K562 (cell line): ENCODE data around the gene TINCR. TPM values are rescaled to one million over a fixed set of nuclear protein-coding genes. Genes with fewer than 3 reads are reported as not detected.

Experiments used
- ATAC-seq: fragments of 200-7000 bp; cut with Tn5 transposase; 3 replicates; pipeline ENCODE4 v1.9.1; 2020; ENCODE audit warnings: moderate library complexity
- BruUV-seq: library from RNA; stranded (reverse); fragments of 400-500 nt; replicated peaks from 2 replicates; lab custom pipeline; 2021; lab: Mats Ljungman, UMichigan
- CTCF ChIA-PET: fragments of 300-600 bp; formaldehyde crosslinking; extraction: SDS; loops from one replicate; lab custom pipeline; 2021; ENCODE audit warnings: low intra/inter-chr PET ratio; lab: Yijun Ruan, JAX
- POLR2A ChIA-PET: fragments of 300-600, 350-650 bp; sonication (Branson Sonifier 250); formaldehyde crosslinking; extraction: SDS; loops from one replicate; lab custom pipeline; 2021; ENCODE audit warnings: antibody characterized with exemption, inconsistent platforms; lab: Yijun Ruan, JAX
- DNase-seq, 4 experiments: peaks; one replicate each; pipeline versions ENCODE4 v3.0.0 to v3.0.0-alpha.2; 2011 to 2018; ENCODE audit warnings: low spot score in 3 of 4, mixed read lengths in 3 of 4; ENCODE audit errors: extremely low read depth in 1 of 4
- FAIRE-seq: peaks from 2 replicates; lab custom pipeline; 2011; peaks lifted over from hg19 to GRCh38; lab: Jason Lieb, UNC
- H2AFZ ChIP-seq: 2 replicates; pipeline ENCODE4 v1.6.0; 2011; ENCODE audit warnings: low read depth, low read length, control low read depth, inconsistent platforms
- H3K27ac ChIP-seq: fragments of 200-600 bp; 3 replicates; pipeline ENCODE4 v1.8.0; 2011; ENCODE audit warnings: low read depth, mild to moderate bottlenecking, control low read depth, inconsistent platforms, low read length, moderate library complexity, mixed read lengths; ENCODE audit errors: extremely low read depth
- H3K27me3 ChIP-seq, 2 experiments: fragments of 300-600 bp in 1 of 2; 2 replicates in 1 of 2; 3 replicates in 1 of 2; pipeline versions ENCODE4 v1.6.0 to v1.8.0; 2011; ENCODE audit warnings: inconsistent platforms in 2 of 2, low read length in 2 of 2, mild to moderate bottlenecking in 1 of 2, mixed read lengths in 1 of 2, moderate library complexity in 1 of 2; ENCODE audit not compliant: control insufficient read depth in 2 of 2, insufficient read depth in 2 of 2
- H3K36me3 ChIP-seq: fragments of 300-600 bp; 3 replicates; pipeline ENCODE4 v1.8.0; 2011; ENCODE audit warnings: mild to moderate bottlenecking, low read length, inconsistent platforms; ENCODE audit not compliant: control insufficient read depth, insufficient read depth
- H3K4me1 ChIP-seq, 2 experiments: fragments of 200-600 bp in 1 of 2; replicated peaks in 1 of 2; 2 replicates in 1 of 2; 3 replicates in 1 of 2; pipeline versions ENCODE4 v1.5.1 to v1.8.0; 2011; ENCODE audit warnings: inconsistent platforms in 2 of 2, low read length in 2 of 2, mild to moderate bottlenecking in 1 of 2, mixed read lengths in 1 of 2, moderate library complexity in 1 of 2; ENCODE audit not compliant: control insufficient read depth in 2 of 2, insufficient read depth in 2 of 2
- H3K4me2 ChIP-seq: 2 replicates; pipeline ENCODE4 v1.6.1; 2011; ENCODE audit warnings: low read length, control low read depth, inconsistent platforms, mixed read lengths; ENCODE audit not compliant: insufficient read depth
- H3K4me3 ChIP-seq: fragments of 200-600 bp; sonication (generic), shearing (Covaris generic); 2 replicates; pipeline ENCODE4 v1.5.1; 2016; ENCODE audit warnings: control low read depth, inconsistent platforms
- H3K79me2 ChIP-seq: fragments of 200-600 bp; 3 replicates; pipeline ENCODE4 v1.8.0; 2011; ENCODE audit warnings: low read length, inconsistent platforms; ENCODE audit not compliant: control insufficient read depth, insufficient read depth
- H3K9ac ChIP-seq, 2 experiments: 2 replicates each; pipeline versions ENCODE4 v1.6.0 to v1.6.1; 2011; ENCODE audit warnings: low read depth in 2 of 2, low read length in 2 of 2, control low read depth in 1 of 2, inconsistent platforms in 1 of 2, mild to moderate bottlenecking in 1 of 2, mixed read lengths in 1 of 2; ENCODE audit not compliant: insufficient read depth in 1 of 2
- H3K9me1 ChIP-seq: one replicate; pipeline ENCODE4 v1.6.0; 2011; ENCODE audit warnings: inconsistent platforms, mild to moderate bottlenecking, low read length, moderate library complexity; ENCODE audit not compliant: control insufficient read depth, insufficient read depth
- H3K9me3 ChIP-seq: replicated peaks from 2 replicates; pipeline ENCODE4 v1.5.1; 2011; ENCODE audit warnings: low read depth, low read length, inconsistent platforms; ENCODE audit not compliant: control insufficient read depth, insufficient read depth
- H4K20me1 ChIP-seq: replicated peaks from 2 replicates; pipeline ENCODE4 v1.6.1; 2011; ENCODE audit warnings: low read length, inconsistent platforms, mixed read lengths; ENCODE audit not compliant: control insufficient read depth, insufficient read depth
- MEF2D ChIP-seq: conservative IDR thresholded peaks from 2 replicates; pipeline ENCODE4 v1.6.1; 2016; ENCODE audit warnings: low read depth, missing genetic modification characterization, missing compliant biosample characterization
- RB1 ChIP-seq: fragments of 450-650 bp; IDR thresholded peaks from 2 replicates; pipeline ENCODE4 v1.6.1; 2017; ENCODE audit warnings: low read depth, mild to moderate bottlenecking
- RBM22 ChIP-seq: fragments of 200-400 bp; formaldehyde crosslinking; IDR thresholded peaks from 2 replicates; pipeline ENCODE4 v1.6.1; 2018; ENCODE audit warnings: low read length, low read depth; ENCODE audit not compliant: poor library complexity, severe bottlenecking
- RBM25 ChIP-seq: fragments of 200-400 bp; formaldehyde crosslinking; IDR thresholded peaks from 2 replicates; pipeline ENCODE4 v1.6.1; 2018; ENCODE audit warnings: low read length, low read depth, moderate library complexity; ENCODE audit not compliant: severe bottlenecking
- ZNF764 ChIP-seq: fragments of 250-450 bp; sonication (Bioruptor Pico); IDR thresholded peaks from 2 replicates; pipeline ENCODE4 v1.4.0; 2020; ENCODE audit warnings: low read depth, mild to moderate bottlenecking, moderate library complexity
- WGBS: fragments of 100-300 bp; shearing (Covaris generic); methylation state at CpG from one replicate; pipeline ENCODE4 v1.1.6; 2016; ENCODE audit warnings: low coverage, mixed read lengths; ENCODE audit not compliant: insufficient coverage; ENCODE audit errors: missing lambda C conversion rate; 5-methylcytosine and 5-hydroxymethylcytosine counted together
- in situ Hi-C: fragments of 300-500 bp; cut with MboI; formaldehyde crosslinking; loops from 4 replicates; pipeline ENCODE4 v1.15.0; 2018; ENCODE audit warnings: inconsistent platforms, mixed read lengths
- intact Hi-C: fragments of 100-400 bp; cut with micrococcal nuclease; formaldehyde crosslinking; loops from 2 replicates; pipeline ENCODE4 v1.14.2; 2022
- polyA plus RNA-seq, 8 experiments: library from polyadenylated mRNA; depleted of rRNA in 4 of 8; stranded (reverse) in 5 of 8; unstranded in 3 of 8; fragments of >200 nt; fragmentation: Nextera tagmentation in 2 of 8; fragmentation: Illumina TruSeq in 1 of 8; extraction: Ambion mirVana in 2 of 8; extraction: Trizol in 1 of 8; gene quantifications; 2 replicates each; pipeline versions ENCODE4 v1.2.1 to v1.2.3, GENCODE V29; 2011 to 2014; ENCODE audit warnings: inconsistent platforms in 1 of 8, missing spikeins in 1 of 8
- total RNA-seq, 7 experiments: library from RNA; depleted of rRNA in 6 of 7; stranded (reverse); fragments of >200 nt in 6 of 7; fragmentation: Illumina TruSeq in 2 of 7; extraction: Trizol in 2 of 7; gene quantifications; 2 replicates each; pipeline versions ENCODE4 v1.2.1 to v1.2.3, GENCODE V29; 2011 to 2021; ENCODE audit warnings: low replicate concordance in 1 of 7
- TF ChIP-seq, protein P1 (sequence below), 2 experiments: fragments of 150-350 bp in 1 of 2; IDR thresholded peaks; 2 replicates each; pipeline ENCODE4 v1.6.1; 2012 to 2016; ENCODE audit warnings: low read depth in 2 of 2, low read length in 2 of 2, mild to moderate bottlenecking in 1 of 2, moderate library complexity in 1 of 2

The TINCR gene
- total and polyA plus RNA-seq, 9 of the 15 experiments (the other 6 are each of a cell fraction or from before 2014, with no cell fraction given): 0.03 to 0.24 (median 0.09) TPM; not detected in 1

DNA sequence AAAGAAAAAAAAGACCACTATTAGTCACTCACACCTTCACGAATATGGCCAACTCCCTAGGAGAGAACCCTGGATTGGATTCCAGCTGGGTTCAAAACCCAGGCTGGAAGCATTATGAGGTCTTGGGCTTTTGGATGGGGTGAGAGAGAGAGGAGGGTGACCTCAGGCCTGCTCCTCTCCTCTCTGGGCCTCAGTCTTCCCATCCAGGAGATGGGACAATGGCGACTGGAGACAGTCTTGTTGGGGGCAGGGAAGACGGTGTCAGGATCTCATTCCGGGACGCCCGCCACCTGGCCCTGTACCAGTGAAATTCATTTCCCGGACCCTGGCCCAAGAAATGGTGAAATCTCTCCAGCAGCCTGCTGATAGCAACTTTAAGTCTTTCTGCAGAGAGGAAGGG is 26.3 kb downstream of the TINCR start (continued):
- TF ChIP-seq, protein P1, sequence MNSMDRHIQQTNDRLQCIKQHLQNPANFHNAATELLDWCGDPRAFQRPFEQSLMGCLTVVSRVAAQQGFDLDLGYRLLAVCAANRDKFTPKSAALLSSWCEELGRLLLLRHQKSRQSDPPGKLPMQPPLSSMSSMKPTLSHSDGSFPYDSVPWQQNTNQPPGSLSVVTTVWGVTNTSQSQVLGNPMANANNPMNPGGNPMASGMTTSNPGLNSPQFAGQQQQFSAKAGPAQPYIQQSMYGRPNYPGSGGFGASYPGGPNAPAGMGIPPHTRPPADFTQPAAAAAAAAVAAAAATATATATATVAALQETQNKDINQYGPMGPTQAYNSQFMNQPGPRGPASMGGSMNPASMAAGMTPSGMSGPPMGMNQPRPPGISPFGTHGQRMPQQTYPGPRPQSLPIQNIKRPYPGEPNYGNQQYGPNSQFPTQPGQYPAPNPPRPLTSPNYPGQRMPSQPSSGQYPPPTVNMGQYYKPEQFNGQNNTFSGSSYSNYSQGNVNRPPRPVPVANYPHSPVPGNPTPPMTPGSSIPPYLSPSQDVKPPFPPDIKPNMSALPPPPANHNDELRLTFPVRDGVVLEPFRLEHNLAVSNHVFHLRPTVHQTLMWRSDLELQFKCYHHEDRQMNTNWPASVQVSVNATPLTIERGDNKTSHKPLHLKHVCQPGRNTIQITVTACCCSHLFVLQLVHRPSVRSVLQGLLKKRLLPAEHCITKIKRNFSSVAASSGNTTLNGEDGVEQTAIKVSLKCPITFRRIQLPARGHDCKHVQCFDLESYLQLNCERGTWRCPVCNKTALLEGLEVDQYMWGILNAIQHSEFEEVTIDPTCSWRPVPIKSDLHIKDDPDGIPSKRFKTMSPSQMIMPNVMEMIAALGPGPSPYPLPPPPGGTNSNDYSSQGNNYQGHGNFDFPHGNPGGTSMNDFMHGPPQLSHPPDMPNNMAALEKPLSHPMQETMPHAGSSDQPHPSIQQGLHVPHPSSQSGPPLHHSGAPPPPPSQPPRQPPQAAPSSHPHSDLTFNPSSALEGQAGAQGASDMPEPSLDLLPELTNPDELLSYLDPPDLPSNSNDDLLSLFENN (IDR thresholded peaks at IDR 0.05; ENCODE audit: low read depth in 2 of 2, low read length in 2 of 2): no peak
- no peak for TF ChIP-seq MEF2D (tag)
- TF ChIP-seq RBM25: peak; percentile 28

DNA sequence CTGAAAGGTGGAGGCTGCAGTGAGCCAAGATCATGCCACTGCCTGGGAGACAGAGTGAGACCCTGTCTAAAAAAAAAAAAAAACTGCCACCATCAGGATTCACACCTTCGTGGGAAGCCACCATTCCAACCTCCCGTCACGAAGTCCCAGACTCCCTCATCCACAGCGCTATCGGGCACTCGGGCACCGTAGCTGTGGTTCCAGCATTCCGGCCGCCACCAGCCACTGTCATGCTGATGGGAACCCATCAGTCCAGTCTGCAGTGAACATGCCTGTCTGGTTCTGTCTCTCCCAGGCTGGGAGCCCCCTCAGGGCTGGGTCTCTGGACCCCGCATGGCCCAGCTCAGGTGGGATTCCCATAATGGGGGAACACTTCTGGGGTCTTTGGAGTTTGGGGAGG is 27.5 kb downstream of the TINCR start:
- in situ Hi-C loops (no loop called here), intact Hi-C loops (no loop called here)
- BruUV-seq: no TSS peak
- DNase-seq: no peak
- no peak for ATAC-seq
- peaks cover 3% of the 10 kb centered on the region for H3K9me3 ChIP-seq
- no peak overlapping the region for H2AFZ ChIP-seq
- H3K4me3 ChIP-seq: no peak overlapping the region
- CTCF ChIA-PET: no interaction called here
- no peaks in the 10 kb centered on the region for H3K79me2 ChIP-seq
- H3K4me1 ChIP-seq: peaks cover 0 to 17% of the 10 kb centered on the region in 2 experiments; a peak in 2 of 5 replicates
- H3K27ac ChIP-seq: no peak overlapping the region
- POLR2A ChIA-PET: interaction anchor here (0.6 to 2.3 kb wide), 3 partner anchors 14 to 311 kb away, joined by 3 to 7 read pairs (median 4); partner anchors contain the start of genes FUT3 and RPL36
- H3K27me3 ChIP-seq: no peaks in the 10 kb centered on the region; a peak in 1 of 5 replicates
- FAIRE-seq: no peak
- H3K9me1 ChIP-seq: no peaks in the 10 kb centered on the region
- no peaks in the 10 kb centered on the region for H4K20me1 ChIP-seq
- H3K9ac ChIP-seq: no peak overlapping the region
- H3K36me3 ChIP-seq: no peaks in the 10 kb centered on the region
- 51% methylated on average over 9 of the region's 10 CpGs for WGBS
- H3K4me2 ChIP-seq: no peak overlapping the region
- no peak for TF ChIP-seq RB1
- TF ChIP-seq ZNF764 (CRISPR knock-in tag): no peak
- TF ChIP-seq RBM22: no peak
